HUES6 (cell line): ENCODE results near the gene RHBDD1.

Experiments
- H3K27ac ChIP-seq: 2 replicates; pipeline ENCODE4 v1.7.0; 2013; ENCODE audit warnings: low read depth, mild to moderate bottlenecking, low read length, inconsistent platforms
- H3K27me3 ChIP-seq: 2 replicates; pipeline ENCODE4 v1.6.1; 2013; ENCODE audit warnings: low read length; ENCODE audit not compliant: control insufficient read depth, insufficient read depth
- H3K36me3 ChIP-seq: 2 replicates; pipeline ENCODE4 v1.6.1; 2013; ENCODE audit warnings: low read length; ENCODE audit not compliant: control insufficient read depth, insufficient read depth
- H3K4me1 ChIP-seq: 2 replicates; pipeline ENCODE4 v1.6.1; 2013; ENCODE audit warnings: low read length; ENCODE audit not compliant: control insufficient read depth, insufficient read depth
- H3K4me3 ChIP-seq: 2 replicates; pipeline ENCODE4 v1.5.1; 2013; ENCODE audit warnings: low read depth, low read length
- H3K9ac ChIP-seq: one replicate; pipeline ENCODE4 v1.6.1; 2013; ENCODE audit warnings: mild to moderate bottlenecking, low read length
- H3K9me3 ChIP-seq: 2 replicates; pipeline ENCODE4 v1.6.1; 2013; ENCODE audit warnings: low read depth, low read length; ENCODE audit not compliant: control insufficient read depth, insufficient read depth

The RHBDD1 gene

GRCh38 chr2:226903179-226903578, 67.3 kb downstream of the RHBDD1 start:
- no peak overlapping the region for H3K27ac ChIP-seq
- no peak overlapping the region for H3K4me3 ChIP-seq
- H3K9ac ChIP-seq, result no peak overlapping the region
- no peaks in the 10 kb centered on the region for H3K9me3 ChIP-seq
- no peaks in the 10 kb centered on the region for H3K27me3 ChIP-seq
- H3K36me3 ChIP-seq, result no peaks in the 10 kb centered on the region
- peaks cover 1% of the 10 kb centered on the region; the same call in 1 of the 2 replicates for H3K4me1 ChIP-seq

DNA sequence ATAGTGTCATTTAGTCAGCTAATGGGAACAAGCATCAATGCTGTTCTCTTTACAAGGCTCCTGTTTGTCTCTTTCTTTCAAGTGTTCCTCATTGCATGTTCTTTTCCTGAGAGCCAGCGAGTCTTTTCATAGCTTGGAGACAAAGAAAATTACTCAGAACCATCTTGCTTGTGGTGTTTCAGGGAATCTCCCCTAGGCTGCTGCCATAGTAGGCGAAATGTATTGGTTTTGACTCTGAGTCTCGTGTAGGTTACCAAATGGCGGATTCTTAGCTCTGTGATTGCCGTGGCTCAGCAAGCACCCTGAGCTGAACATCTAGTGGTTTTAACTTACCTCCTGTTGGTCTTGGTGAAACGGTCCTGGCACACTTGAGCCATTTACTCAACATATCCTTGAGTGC, 68.7 kb downstream of the RHBDD1 start:
- H3K36me3 ChIP-seq, result 0 out of 2 replicates have a peak, but pooled peaks cover 2% of the 10 kb centered on the region
- no peak overlapping the region for H3K4me3 ChIP-seq
- no peak overlapping the region for H3K9ac ChIP-seq
- H3K27ac ChIP-seq, result no peak overlapping the region
- no peaks in the 10 kb centered on the region for H3K27me3 ChIP-seq
- no peaks in the 10 kb centered on the region for H3K9me3 ChIP-seq
- peaks cover 3% of the 10 kb centered on the region; the same call in 1 of the 2 replicates for H3K4me1 ChIP-seq

- Histone ChIP-seq H3K4me1 (peaks cover 3% of the 10 kb centered on the region; the same call in 1 of the 2 replicates), H3K27ac (no peak overlapping the region)
Observed at GRCh38 chr2:226905718-226906117, 69.9 kb downstream of the RHBDD1 start.

GRCh38 chr2:226906163-226906693, 70.4 kb downstream of the RHBDD1 start:
- H3K4me3 ChIP-seq, result no peak overlapping the region
- no peak overlapping the region for H3K9ac ChIP-seq

More at GRCh38 chr2:226905718-226906117, 69.9 kb downstream of the RHBDD1 start:
- no peaks in the 10 kb centered on the region for H3K27me3 ChIP-seq
- H3K36me3 ChIP-seq, result 0 out of 2 replicates have a peak, but pooled peaks cover 2% of the 10 kb centered on the region
- H3K9ac ChIP-seq, result no peak overlapping the region
- no peaks in the 10 kb centered on the region for H3K9me3 ChIP-seq
- no peak overlapping the region for H3K4me3 ChIP-seq

GRCh38 chr2:226909126-226909525, 73.3 kb downstream of the RHBDD1 start:
- H3K27me3 ChIP-seq, result no peaks in the 10 kb centered on the region
- 0 out of 2 replicates have a peak, but pooled peaks cover 2% of the 10 kb centered on the region for H3K36me3 ChIP-seq
- H3K4me3 ChIP-seq, result no peak overlapping the region
- no peak overlapping the region for H3K9ac ChIP-seq
- no peaks in the 10 kb centered on the region for H3K9me3 ChIP-seq
- peaks cover 3% of the 10 kb centered on the region; the same call in 1 of the 2 replicates for H3K4me1 ChIP-seq
- no peak overlapping the region for H3K27ac ChIP-seq

More at GRCh38 chr2:226906163-226906693, 70.4 kb downstream of the RHBDD1 start:
- Histone ChIP-seq H3K36me3 (0 out of 2 replicates have a peak, but pooled peaks cover 2% of the 10 kb centered on the region), H3K27me3 (no peaks in the 10 kb centered on the region), H3K4me1 (peaks cover 3% of the 10 kb centered on the region; the same call in 1 of the 2 replicates), H3K27ac (no peak overlapping the region), H3K9me3 (no peaks in the 10 kb centered on the region)

DNA sequence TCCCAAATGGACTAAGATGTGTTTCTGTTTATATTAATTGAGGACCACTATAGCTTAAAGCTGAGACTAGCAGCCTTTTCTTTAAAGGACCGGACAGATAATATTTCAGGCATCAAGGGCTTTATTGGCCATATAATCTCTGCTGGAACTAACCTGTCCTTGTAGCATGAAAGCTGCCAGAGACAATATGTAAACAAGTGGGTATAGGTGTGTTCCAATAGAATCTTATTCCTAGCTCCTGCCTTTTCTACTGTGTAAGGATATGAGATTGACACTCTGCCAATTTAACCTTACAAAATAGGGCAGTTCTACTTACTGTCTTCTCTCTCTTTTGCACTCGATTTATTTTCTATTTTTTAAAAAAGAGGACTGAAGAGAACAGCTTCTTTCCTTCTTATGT, 74.0 kb downstream of the RHBDD1 start:
- no peak overlapping the region for H3K4me3 ChIP-seq

DNA sequence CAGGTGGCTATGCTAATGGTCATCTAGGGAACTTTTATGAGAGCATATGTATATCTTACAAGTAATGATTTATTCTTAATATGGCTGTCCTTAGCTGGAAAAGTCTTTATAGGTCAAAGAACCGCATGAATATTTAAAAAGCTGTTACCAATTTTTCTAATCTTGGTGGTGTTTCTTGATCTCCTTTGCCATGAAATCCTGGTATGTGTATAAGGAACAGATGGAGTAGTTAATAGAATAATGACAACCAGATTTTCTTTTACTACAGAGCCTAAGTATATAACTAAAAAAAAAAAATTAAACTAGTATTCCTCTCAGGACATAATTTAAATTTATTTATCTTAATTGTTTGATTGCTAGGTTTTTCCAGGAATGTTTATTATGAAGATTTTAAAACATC, 74.5 kb downstream of the RHBDD1 start:
- H3K27ac ChIP-seq, result no peak overlapping the region
- H3K36me3 ChIP-seq, result 0 out of 2 replicates have a peak, but pooled peaks cover 2% of the 10 kb centered on the region
- H3K9ac ChIP-seq, result no peak overlapping the region
- peaks cover 3% of the 10 kb centered on the region; the same call in 1 of the 2 replicates for H3K4me1 ChIP-seq
- no peaks in the 10 kb centered on the region for H3K9me3 ChIP-seq
- no peaks in the 10 kb centered on the region for H3K27me3 ChIP-seq
- no peak overlapping the region for H3K4me3 ChIP-seq

More for the DNA sequence above, 74.0 kb downstream of the RHBDD1 start:
- Histone ChIP-seq H3K27ac (no peak overlapping the region), H3K4me1 (peaks cover 3% of the 10 kb centered on the region; the same call in 1 of the 2 replicates), H3K9ac (no peak overlapping the region), H3K9me3 (no peaks in the 10 kb centered on the region), H3K36me3 (0 out of 2 replicates have a peak, but pooled peaks cover 2% of the 10 kb centered on the region), H3K27me3 (no peaks in the 10 kb centered on the region)

DNA sequence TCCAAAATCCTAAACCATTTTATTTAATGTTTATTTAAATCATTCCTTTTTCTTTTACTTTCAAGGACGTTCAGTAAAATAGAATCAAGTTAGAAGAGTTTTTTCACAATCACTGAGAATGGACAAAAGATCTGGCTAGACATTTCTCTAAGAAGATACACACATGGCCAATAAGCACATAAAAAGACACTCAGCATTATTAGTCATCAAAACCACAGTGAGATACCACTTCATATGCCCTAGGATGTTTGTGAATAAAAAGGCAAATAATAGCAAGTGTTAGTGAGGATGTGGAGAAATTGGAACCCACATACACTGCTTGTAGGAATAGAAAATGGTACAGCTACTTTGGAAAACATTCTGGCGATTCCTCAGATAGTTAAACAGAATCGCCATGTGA, 76.1 kb downstream of the RHBDD1 start:
- Histone ChIP-seq H3K27ac (no peak overlapping the region), H3K36me3 (0 out of 2 replicates have a peak, but pooled peaks cover 2% of the 10 kb centered on the region), H3K9me3 (no peaks in the 10 kb centered on the region), H3K4me3 (no peak overlapping the region), H3K9ac (no peak overlapping the region), H3K4me1 (peaks cover 3% of the 10 kb centered on the region; the same call in 1 of the 2 replicates), H3K27me3 (no peaks in the 10 kb centered on the region)

GRCh38 chr2:226913641-226914040, 77.8 kb downstream of the RHBDD1 start:
- Histone ChIP-seq H3K4me1 (no peaks in the 10 kb centered on the region), H3K27ac (no peak overlapping the region), H3K9me3 (no peaks in the 10 kb centered on the region), H3K27me3 (no peaks in the 10 kb centered on the region), H3K36me3 (0 out of 2 replicates have a peak, but pooled peaks cover 2% of the 10 kb centered on the region), H3K9ac (no peak overlapping the region), H3K4me3 (no peak overlapping the region)

GRCh38 chr2:226915846-226916360, 80.0 kb downstream of the RHBDD1 start:
- Histone ChIP-seq H3K9ac (no peak overlapping the region), H3K9me3 (no peaks in the 10 kb centered on the region), H3K27ac (no peak overlapping the region), H3K4me1 (no peaks in the 10 kb centered on the region), H3K27me3 (no peaks in the 10 kb centered on the region), H3K4me3 (no peak overlapping the region), H3K36me3 (no peaks in the 10 kb centered on the region)

DNA sequence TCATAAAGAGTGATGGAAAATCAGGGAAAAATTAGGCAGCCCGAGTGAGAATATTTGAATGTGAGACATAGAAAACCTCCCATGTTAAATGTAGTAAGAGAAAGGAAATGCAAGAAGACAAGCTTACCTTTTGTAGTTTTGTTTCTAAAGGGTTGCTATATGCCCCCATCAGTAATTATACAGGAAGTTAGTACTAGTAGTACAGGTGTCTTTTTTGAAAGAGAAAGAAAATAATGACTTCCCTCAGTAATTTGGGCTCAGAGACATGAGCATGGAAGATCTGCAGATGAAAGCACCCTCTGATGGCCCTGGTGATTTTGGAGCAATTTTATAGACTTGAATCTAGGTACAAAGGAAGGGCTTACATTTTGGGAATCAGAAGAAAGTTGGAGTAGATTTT, 80.8 kb downstream of the RHBDD1 start:
- Histone ChIP-seq H3K27ac (no peak overlapping the region), H3K9me3 (no peaks in the 10 kb centered on the region), H3K4me3 (no peak overlapping the region), H3K4me1 (no peaks in the 10 kb centered on the region), H3K36me3 (no peaks in the 10 kb centered on the region), H3K27me3 (no peaks in the 10 kb centered on the region), H3K9ac (no peak overlapping the region)
